GM12801 (cell line): ENCODE data around the gene ZACN.

Experiments used
- TF ChIP-seq, protein P1 (sequence below): IDR thresholded peaks from one replicate; pipeline ENCODE4 v1.5.1; 2011; ENCODE audit warnings: control low read depth; ENCODE audit not compliant: insufficient read length; ENCODE audit errors: extremely low read depth

Gene ZACN

DNA sequence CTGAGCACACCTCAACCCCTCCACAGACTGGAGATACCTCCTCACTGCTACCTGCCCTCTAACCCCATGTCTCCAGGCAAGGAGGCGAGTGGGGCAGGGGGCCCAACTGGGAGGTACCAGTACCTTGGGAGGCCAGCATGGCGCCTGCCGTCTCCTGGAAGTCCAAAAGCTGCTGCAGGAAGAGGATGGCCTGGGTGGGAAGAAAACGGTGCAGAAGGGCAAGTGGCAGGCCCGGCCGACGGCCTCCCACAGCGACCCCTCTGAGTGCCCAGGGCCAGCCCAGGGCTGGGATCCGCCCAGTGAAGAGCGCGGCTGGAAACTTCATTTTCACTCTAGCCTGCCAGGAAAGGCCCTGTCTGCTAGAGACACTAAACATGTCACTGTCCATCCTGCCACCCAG is 8.5 kb downstream of the ZACN start:
- TF ChIP-seq, protein P1, sequence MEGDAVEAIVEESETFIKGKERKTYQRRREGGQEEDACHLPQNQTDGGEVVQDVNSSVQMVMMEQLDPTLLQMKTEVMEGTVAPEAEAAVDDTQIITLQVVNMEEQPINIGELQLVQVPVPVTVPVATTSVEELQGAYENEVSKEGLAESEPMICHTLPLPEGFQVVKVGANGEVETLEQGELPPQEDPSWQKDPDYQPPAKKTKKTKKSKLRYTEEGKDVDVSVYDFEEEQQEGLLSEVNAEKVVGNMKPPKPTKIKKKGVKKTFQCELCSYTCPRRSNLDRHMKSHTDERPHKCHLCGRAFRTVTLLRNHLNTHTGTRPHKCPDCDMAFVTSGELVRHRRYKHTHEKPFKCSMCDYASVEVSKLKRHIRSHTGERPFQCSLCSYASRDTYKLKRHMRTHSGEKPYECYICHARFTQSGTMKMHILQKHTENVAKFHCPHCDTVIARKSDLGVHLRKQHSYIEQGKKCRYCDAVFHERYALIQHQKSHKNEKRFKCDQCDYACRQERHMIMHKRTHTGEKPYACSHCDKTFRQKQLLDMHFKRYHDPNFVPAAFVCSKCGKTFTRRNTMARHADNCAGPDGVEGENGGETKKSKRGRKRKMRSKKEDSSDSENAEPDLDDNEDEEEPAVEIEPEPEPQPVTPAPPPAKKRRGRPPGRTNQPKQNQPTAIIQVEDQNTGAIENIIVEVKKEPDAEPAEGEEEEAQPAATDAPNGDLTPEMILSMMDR = no peak

DNA sequence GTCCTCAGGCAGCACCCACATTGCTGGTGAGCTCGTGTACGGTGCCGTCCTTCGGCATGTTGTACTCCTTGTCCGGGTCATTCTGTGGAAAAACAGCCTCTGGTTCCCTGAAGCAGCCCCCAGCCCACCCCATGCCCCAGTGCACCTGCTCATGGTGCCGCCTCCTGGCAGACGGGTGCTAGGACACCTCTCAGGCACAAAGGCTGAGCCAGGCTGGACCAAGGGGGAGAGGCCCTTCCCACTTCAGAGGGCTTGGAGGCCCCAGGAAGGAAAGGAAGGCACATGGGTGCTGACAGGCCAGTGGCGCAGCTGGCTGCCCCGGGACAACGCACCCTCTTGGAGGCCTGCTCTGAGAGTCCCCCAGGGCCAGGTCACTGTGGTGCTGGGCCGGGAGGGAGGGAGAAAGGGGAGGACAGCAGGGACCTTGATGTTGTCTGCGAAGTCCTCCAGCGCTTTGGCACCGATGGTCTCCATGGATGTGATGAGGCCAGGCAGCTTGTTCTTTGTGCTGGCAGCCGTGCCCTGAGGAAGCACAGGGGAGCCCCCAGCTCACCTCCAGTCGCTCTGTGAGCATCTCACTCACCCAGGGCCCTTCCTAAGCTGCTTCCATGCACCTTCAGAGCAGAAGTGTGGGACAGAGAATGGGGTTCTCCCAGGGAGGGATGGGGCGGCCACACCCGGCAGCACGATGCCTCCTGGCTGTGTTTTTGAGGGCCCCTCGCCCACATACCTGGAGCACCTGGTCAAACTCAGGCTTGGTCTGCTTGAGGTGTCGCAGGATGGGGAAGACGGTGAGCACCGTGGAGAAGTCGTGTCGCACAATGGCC is 9.3 kb downstream of the ZACN start:
- TF ChIP-seq, protein P1 = no peak

DNA sequence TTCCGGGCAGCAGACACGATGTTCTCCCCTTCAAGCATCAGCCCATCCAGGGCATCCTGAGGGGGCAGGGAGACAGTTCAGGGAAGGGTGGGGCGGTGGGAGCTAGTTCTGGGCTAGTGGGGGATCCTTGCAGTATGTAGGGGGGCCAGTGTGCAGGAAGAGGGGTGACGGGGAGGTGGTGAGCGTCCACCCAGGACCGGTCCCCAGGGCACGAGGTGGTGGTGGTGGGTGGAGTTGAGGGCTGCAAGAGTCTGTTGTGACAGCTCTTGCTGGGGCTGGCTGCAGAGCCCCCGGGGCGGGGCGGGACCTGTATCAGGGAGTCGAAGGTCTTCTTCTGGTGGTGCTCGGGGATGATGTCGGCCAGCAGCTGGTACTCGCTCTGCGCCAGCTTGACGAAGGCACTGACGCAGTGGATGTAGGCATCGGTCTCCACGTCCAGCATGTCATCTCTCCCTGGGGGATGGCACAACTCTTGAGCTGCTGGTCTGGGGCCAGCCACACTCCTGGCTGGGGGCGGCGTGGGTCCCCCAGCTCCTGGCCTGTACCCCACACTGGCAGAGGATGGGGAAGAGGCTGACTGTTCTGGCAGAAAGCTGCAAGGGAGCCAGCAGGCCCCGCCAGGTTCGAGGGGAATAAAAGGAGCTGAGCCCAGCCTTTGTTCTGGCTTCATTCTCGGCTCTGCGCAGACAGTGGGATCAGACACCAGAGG is 10.0 kb downstream of the ZACN start:
- TF ChIP-seq, protein P1 = no peak

DNA sequence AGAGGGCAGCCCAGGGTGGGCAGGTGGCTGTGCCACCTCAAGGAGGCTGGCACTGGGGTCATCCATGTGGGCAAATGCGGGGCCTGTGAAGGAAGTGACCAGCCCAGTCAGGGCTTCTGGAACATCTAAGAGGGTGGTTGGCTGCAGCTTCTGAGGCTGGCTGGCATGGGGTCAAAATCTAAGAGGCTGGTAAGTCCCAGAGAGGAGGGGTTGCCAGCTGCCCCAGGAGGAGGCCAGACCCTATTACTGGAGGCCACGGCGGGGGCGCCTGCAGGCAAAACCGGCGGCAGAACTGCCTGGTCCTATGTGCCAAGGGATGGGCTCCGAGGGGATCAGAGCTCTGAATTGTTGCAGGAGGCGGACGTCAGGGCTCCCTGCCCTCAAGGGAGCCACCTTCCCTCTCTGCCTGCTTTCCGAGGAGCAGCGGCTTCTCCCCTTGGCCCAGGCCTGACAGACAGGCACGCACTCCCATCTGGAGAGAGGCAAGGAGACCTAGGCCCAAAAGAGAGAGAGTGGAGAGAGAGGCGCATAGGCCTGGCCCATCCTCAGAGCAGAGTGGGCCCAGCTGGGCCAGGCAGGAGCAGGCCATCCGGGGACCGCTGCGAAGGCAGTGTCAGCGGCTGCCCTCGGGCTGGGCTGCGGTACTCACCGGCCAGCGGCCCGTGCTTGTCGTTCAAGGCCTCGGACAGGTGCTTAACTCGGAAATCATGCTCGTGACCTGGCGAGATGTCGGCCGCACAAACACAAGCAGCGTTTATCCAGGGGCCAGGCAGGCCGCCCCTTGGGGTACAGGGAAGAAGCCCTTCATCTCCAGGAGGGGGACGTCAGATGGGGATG is 10.9 kb downstream of the ZACN start:
- TF ChIP-seq, protein P1 = no peak

DNA sequence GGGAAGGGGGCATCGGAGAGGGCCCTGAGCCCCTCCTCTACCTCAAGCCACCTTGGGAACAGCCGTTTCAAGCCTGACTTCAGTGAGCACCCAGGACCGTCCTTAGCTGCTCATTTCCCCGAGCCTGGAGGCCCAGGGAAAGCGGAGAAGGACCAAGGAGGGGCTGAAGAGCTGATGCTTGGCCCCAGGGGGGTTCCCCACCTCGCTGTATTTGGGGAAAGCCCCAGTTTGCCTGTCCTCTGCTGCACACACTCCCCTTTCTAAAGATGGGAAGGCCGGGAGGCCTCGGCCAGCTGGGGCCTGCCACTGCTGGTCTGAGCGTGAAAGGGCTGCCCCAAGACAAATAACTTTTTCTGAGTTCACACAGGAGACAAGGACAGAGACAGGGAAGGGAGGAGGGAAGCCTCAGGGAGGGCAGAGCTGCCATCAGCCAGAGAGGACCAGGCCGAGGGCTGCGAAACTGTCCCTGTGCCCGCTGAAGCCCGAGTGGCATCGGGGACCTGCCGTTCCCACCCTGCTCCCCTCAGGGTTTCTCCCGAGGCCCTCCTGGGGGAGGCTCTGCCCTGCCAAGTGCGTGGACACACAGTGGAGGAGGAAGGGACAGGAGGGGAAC is 11.6 kb downstream of the ZACN start:
- TF ChIP-seq, protein P1 = no peak

DNA sequence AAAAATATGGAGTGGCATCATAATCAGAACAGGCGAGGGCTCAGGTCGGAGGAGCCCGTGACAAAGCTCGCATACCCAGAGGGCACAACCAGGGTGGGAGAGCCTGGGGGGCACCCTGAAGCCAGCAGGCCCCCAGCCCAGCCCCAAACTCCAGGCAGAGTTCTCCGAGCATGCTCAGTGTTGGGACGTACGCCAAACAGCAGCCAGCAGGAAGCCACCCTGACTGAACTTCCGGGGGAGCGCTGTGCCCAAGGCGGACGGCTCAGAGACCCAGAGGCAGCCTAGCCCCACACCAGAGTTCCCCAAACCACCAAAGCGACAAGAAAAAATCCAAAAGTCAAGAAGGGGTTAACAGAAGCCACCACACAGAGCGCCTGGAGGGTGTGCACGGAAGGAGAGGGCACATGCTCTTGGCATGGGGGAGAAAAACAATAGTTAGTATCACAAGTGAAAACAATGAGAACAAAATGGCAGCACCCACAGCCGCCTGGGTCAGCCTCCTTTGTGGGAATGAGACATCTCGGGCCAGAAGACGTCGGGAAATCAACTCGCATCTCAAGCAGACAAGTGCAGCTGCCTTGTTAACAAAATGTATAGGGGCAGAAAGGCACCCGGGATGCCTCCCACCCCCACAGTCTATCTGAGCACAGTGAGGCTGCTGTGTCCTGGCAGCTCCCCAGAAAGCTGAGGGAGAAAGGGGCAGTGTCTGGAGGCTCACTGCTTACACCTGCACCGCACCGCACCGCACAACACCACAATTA is 12.7 kb downstream of the ZACN start:
- TF ChIP-seq, protein P1 = no peak
